Measurements from ENCODE around the gene IGSF1. TPM values are rescaled to one million over a fixed set of nuclear protein-coding genes. Genes with fewer than 3 reads are reported as not detected.

The IGSF1 gene, protein sequence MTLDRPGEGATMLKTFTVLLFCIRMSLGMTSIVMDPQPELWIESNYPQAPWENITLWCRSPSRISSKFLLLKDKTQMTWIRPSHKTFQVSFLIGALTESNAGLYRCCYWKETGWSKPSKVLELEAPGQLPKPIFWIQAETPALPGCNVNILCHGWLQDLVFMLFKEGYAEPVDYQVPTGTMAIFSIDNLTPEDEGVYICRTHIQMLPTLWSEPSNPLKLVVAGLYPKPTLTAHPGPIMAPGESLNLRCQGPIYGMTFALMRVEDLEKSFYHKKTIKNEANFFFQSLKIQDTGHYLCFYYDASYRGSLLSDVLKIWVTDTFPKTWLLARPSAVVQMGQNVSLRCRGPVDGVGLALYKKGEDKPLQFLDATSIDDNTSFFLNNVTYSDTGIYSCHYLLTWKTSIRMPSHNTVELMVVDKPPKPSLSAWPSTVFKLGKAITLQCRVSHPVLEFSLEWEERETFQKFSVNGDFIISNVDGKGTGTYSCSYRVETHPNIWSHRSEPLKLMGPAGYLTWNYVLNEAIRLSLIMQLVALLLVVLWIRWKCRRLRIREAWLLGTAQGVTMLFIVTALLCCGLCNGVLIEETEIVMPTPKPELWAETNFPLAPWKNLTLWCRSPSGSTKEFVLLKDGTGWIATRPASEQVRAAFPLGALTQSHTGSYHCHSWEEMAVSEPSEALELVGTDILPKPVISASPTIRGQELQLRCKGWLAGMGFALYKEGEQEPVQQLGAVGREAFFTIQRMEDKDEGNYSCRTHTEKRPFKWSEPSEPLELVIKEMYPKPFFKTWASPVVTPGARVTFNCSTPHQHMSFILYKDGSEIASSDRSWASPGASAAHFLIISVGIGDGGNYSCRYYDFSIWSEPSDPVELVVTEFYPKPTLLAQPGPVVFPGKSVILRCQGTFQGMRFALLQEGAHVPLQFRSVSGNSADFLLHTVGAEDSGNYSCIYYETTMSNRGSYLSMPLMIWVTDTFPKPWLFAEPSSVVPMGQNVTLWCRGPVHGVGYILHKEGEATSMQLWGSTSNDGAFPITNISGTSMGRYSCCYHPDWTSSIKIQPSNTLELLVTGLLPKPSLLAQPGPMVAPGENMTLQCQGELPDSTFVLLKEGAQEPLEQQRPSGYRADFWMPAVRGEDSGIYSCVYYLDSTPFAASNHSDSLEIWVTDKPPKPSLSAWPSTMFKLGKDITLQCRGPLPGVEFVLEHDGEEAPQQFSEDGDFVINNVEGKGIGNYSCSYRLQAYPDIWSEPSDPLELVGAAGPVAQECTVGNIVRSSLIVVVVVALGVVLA (N-terminal part only)
- total RNA-seq: 10 to 100 TPM; 10.8 to 24.1 (median 14.4) TPM

DNA sequence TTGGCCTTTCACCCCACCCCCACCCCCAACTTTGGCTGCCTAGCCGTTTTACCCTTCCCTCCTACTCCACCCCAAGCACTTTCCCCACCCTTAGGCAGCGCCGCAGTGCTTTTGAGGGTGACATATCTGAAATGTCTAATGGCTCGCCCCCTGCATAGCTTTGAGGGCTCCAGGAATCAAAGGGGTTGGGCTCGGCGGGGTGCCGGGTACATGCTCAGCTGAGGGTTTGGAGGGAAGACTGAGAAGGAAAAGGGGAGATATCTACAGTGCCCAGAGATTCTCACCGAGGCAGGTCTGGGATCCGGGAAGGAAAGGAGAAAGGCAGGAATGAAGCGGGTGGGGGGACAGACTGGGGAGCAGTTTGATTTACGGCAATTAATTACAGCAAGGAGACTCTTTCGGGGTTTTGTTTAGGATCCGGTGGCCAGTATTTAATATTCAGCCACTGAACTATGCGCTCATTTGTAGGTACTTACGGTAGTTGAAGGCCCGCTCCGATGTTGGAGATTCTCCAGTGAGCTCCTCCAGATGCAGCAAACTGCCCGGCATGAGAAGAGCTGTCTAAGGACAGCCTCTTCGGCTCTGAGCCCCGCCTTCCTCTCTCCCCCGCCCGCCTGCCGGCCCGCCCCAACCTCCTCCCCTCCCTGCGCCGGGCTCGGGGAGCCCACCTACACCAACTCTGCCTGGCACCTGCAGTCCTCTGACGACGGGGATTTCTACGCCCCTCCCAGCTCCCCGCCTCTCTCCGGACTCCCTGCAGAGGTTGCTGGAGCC is at the start of gene IGSF1:
IGSF1 (minus strand) TSS at position 569 of the 774 bp plus-strand sequence. CDS start 2,632 bp downstream, outside the sequence.
- WGBS, 2 donors: 1 to 28% methylated on average over 13 to 32 of the region's 32 CpGs
- Histone ChIP-seq H3K27ac (peak within 1 kb of the TSS in 1 of 4 donors; percentile 29), H3K4me3 (peak within 1 kb of the TSS in 3 of 4 donors; percentile 15 to 42 (median 15)), H3K27me3 (peaks cover 0 to 14% of the 10 kb centered on the region in 2 donors), H3K4me1 (peaks cover 0 to 6% (median 0%) of the 10 kb centered on the region in 4 donors), H3K36me3 (no peaks in the 10 kb centered on the region), H3K9me3 (no peaks in the 10 kb centered on the region)
- DNase-seq (ENCODE audit: low spot score in 2 of 2): peak in 1 of 2 donors; percentile 12
- TF ChIP-seq CTCF (IDR thresholded peaks at IDR 0.05): no peak
- TF ChIP-seq EP300 (IDR thresholded peaks at IDR 0.05): no peak
- TF ChIP-seq POLR2A (IDR thresholded peaks at IDR 0.05): no peak

DNA sequence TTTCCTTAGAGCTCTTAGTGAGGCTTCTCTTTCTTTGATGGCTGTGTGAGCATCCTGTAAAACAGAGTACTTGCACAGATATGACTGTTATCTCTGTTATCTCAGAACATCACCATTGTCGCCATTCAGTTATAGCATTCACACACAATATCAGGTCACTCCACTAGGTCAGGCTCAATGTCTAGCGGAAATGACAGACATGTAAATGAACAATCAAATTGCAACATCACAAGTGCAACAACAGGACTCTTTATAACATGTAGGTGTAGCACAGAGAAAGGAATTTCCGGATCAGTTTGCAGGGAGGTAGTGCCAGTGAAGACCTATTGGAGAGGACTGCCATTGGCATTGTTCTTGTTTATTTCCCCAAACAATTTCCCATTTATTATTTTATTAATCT is 43.2 kb upstream of the IGSF1 start:
- no peak for DNase-seq (ENCODE audit: low spot score in 2 of 2)
- WGBS, 2 donors: 81 to 86% methylated on average over 3 of the region's 3 CpGs
- H3K27ac ChIP-seq: no peak overlapping the region
- H3K36me3 ChIP-seq: no peaks in the 10 kb centered on the region
- H3K27me3 ChIP-seq: no peaks in the 10 kb centered on the region
- H3K9me3 ChIP-seq: no peaks in the 10 kb centered on the region
- H3K4me3 ChIP-seq: no peak overlapping the region
- no peaks in the 10 kb centered on the region for H3K4me1 ChIP-seq
- TF ChIP-seq POLR2A (IDR thresholded peaks at IDR 0.05): no peak

- Histone ChIP-seq H3K36me3 (no peaks in the 10 kb centered on the region), H3K9me3 (no peaks in the 10 kb centered on the region), H3K27me3 (no peaks in the 10 kb centered on the region), H3K4me3 (no peak overlapping the region), H3K27ac (no peak overlapping the region), H3K4me1 (no peaks in the 10 kb centered on the region)
- DNase-seq (ENCODE audit: low spot score in 2 of 2): no peak
- WGBS, 2 donors: 48 to 59% methylated on average over 6 of the region's 6 CpGs
- TF ChIP-seq CTCF (IDR thresholded peaks at IDR 0.05) (no peak), POLR2A (IDR thresholded peaks at IDR 0.05) (no peak), EP300 (IDR thresholded peaks at IDR 0.05) (no peak)
Observed at GRCh38 chrX:131331152-131331551, 42.0 kb upstream of the IGSF1 start.

GRCh38 chrX:131330735-131331134 is 41.6 kb upstream of the IGSF1 start:
- TF ChIP-seq EP300 (IDR thresholded peaks at IDR 0.05) (no peak), CTCF (IDR thresholded peaks at IDR 0.05) (no peak), POLR2A (IDR thresholded peaks at IDR 0.05) (no peak)
- H3K4me1 ChIP-seq: no peaks in the 10 kb centered on the region
- H3K36me3 ChIP-seq: no peaks in the 10 kb centered on the region
- no peak overlapping the region for H3K27ac ChIP-seq
- H3K27me3 ChIP-seq: no peaks in the 10 kb centered on the region
- H3K9me3 ChIP-seq: no peaks in the 10 kb centered on the region
- 72 to 76% methylated on average over 3 of the region's 3 CpGs for WGBS, 2 donors
- no peak overlapping the region for H3K4me3 ChIP-seq
- no peak for DNase-seq (ENCODE audit: low spot score in 2 of 2)
